ENCODE measurements around the gene FAM107B.

FAM107B gene

DNA sequence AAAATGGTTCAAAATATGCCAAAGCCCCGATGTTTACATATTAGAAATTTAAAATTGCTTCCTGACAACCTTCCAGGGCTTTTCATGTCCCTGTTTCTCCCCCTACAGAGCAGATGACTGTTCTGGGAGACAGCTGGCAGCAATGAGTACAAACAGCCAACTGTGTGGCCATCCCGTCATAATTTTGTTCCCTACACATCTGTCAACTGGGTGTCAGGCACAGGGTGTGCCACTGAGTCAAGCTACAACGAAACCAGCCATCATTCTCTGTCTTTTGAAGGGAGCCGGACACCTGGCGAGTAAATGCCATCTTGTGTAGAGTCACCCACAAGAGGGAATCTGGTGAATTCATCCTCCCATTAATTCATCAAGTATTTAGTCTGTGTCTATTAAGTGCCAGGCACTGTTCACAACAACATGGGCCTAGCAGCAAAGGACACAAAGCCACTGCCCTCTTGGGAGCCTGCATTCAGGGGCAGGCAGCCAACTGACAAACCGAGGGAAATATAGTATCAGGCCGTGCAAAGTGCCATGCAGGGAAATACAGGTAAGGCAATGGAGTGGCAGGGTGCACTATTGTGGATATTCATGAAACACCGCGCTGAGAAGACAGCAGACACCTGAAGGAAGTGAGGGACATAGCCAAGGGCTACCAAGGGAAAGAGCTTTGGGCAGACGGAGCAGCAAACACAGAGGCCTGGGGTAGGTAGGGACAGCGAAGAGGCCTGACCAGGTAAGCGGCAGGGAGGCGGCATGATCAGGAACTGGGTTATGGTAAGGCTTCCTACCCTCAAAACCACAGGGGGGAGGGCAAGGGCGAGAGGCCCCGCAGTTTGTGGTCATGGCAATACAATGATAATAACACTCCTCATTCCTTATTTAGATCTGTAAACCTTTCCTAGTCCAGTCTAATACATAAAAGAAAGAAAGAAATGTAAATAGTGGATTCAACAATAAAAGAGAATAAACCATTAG lies 213.6 kb downstream of the FAM107B start:
- DNase-seq (ENCODE audit: low read depth, low spot score): no peak

DNA sequence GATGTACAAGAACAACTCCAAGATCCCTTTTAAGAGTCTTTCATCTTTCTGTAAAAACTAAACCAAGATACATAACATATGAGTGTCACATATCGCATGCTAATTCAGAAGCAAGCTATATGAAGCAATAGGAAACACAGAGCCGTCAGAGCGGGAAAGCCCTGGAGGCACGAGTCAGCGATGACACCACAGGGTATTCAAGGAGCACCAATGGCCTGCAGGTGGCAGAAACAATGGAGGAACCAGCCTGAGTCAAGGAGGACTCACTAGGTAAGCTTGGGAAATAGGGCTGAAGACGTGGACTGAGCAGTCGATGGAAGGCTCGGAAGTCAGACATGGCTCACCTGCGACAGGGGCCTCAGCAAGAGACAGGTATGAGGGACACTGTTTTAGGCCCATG lies 214.4 kb downstream of the FAM107B start:
- peak; percentile 48 for DNase-seq (ENCODE audit: low read depth, low spot score)

DNA sequence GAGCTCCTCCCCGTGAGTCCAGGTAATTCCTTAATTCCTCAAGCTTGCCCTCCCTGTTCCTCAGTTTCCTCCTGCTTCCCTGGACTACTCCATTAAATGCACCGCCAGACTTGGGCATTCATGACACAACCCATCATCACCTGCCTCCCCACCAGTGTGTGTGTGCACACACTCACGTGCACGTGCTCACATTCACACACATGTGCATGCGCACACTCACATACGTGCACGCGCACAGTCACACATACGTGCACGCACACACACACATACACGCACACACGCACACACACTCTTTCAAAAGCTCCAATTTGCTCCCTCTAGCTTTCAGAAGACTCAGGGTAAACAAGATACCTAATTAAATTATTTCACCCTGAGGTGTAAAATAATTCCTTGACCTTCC lies 216.7 kb downstream of the FAM107B start:
- DNase-seq (ENCODE audit: low read depth, low spot score): no peak

DNA sequence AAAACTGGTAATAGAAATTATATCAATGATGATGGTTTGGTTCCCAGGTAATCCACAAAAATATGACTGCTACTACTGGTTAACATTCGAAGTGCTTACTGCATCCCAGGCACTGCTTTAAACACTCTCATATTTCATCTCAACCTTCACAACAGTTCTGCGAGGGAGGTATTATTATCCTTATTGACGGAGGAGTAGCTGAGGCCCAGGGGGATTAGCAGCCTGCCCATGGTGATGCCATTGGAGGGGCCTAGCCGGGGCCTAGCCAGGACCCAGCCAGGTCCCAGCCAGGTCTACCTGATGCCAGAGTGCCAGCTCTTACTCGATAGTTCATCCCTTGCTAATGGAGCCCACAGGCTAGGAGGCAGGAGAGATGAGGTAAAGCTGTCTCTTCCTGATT lies 217.1 kb downstream of the FAM107B start:
- no peak for DNase-seq (ENCODE audit: low read depth, low spot score)

DNA sequence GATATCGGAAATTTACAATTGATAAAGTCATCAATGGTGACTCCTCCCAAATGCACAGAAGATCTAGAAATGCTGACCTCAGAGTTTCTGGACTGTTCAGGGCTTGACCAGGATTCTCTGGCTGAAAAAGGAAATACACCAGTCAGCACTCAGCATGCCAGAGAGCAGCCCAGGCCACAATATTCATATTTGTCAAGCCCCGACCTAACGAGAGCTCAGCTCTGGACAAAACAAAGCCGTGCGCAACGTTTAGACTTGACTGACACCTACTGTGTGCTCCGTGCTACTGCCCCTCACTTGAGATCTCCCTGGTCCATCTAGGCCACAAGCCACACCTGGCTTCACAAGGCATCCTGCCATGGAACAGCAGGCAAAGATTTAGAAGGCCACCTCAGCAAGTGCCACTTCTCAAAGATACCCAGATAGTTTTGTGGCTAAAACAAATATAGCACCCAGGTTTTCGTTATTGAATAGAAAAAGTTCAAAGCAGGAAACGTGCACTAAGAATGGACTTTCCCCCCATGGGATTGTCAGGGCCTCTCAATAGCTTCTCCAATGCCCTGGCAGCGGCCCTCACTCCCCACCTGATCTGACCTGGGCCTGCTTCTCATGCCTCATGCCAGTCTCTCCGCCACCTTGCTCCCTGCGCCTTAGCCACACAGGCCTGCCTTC lies 218.3 kb downstream of the FAM107B start:
- no peak for DNase-seq (ENCODE audit: low read depth, low spot score)

DNA sequence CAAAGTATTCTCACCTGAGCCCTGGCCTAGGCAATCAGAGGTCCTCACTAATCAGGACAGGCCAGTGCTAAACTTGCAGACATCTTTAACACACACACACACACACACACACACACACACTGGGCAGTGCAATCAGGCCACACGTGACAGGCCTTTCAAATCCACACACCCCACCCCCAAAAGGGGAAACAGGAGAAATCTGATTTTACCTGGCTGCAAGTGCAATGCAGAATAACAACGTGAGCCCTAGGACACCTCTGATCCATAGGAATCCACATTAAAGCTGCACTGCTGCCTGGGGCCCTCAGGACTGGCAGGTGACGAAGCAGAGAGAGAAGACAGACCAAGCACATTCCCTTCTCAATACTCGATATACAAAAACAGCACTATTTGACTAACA lies 218.9 kb downstream of the FAM107B start:
- DNase-seq (ENCODE audit: low read depth, low spot score): no peak

DNA sequence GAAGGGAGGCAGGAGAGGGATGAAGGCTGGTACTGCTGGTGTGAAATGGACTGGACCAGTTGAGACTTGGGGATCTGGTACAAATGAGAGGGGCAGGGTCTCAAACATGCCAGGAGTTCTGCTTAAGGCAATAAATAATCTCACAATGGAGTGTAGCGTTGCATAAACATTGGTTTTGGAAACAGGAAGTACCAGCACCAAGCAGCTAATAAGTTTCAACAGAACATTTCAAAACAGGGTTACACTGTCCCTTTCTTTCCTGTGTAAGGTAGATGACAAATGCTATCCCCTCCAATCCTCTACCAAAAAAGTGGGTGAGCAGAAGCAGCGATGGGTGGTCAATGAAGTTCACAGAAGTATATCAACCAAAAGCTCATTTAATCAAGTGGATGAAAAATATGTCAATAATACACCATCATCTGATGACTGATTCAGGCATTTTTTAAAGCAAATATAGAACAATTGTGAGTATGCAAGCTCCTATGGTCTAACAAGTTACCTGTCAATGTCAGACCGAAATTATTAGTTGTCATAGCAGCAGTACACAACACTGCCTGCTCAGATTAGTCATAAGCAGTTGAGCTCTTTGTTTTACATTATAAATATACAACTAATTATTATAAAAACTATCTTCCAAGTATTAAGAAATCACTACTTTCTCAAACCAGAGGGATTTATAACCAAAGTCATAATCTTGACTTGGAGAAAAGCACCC lies 220.0 kb downstream of the FAM107B start:
- no peak for DNase-seq (ENCODE audit: low read depth, low spot score)

DNA sequence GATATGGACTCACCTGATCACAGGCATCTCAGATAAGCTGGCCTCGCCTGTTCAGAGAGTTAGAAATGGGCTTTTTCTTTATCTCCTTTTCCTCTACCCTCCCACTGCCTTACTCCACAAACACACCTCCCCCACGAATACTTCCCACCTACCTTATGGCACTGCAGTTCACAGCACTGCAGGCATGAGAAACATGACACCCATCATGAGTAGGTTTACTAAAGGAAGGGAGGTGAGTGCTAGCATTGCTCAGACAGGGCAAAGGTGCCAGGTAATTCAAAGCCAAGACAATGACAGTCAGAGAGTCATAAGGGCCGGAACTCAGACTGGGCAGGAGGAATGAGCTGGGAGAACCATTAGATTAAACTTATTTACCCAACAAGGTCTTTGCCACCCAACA lies 220.6 kb downstream of the FAM107B start:
- DNase-seq (ENCODE audit: low read depth, low spot score): no peak

DNA sequence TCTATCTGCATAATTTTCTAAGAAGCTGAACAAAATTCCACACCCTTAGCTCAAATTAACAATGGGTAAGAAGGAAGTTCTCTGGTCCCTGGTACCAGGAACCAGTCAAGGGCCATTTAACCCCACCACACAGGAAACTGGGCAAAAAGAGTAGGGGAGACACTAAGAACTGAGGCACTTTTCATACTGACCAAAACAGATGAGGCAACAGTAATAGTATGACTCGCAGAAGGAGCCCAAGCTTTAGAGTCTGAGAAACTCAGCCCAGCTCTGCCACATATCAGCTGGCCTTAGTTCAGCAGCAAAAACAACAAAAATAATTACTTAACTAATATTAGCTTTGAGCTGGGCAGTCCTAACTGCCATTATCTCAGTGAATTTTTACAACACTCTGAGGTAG lies 221.2 kb downstream of the FAM107B start:
- DNase-seq (ENCODE audit: low read depth, low spot score): no peak

DNA sequence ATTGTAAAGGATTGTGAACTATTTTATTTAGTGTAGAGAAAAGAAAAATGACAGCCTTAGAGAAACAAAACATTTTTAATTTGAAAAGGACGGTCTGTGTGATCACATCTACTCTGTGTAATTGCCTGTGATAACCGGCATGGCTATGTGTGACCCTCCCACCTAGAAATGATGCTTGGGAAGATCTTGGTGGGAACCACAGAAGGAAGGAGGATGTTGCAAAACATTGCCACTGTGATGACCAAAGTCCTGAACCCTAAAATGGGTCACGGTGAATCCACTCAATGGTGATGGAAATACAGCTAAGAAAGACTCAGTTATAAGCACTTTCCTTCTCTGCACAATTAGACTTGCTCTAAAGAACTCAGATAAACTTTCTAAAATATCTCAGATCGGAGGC lies 222.7 kb downstream of the FAM107B start:
- no peak for DNase-seq (ENCODE audit: low read depth, low spot score)

DNA sequence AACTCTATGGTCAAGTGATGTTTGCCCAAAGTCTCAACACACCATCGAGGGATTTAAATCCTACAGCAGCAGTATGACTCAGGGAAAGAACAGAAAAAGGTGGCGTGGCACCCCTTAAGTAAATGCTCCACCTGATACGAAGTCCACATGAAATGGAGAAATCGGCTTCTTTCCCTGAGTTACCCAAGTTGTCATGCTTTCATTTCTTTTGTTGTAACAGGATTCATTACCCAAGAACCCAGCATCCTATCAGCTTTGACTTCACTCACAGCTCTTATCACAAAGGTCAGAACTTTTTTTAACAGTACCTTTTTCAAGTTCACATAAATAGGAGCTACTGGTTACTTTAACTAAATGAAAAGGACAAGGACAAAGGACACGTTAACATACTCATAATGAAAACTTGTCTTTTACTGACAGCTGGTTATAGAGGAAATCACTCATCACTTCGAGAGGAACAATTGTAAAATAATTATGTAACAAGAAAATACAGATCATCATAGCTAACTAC lies 224.2 kb downstream of the FAM107B start:
- no peak for DNase-seq (ENCODE audit: low read depth, low spot score)

DNA sequence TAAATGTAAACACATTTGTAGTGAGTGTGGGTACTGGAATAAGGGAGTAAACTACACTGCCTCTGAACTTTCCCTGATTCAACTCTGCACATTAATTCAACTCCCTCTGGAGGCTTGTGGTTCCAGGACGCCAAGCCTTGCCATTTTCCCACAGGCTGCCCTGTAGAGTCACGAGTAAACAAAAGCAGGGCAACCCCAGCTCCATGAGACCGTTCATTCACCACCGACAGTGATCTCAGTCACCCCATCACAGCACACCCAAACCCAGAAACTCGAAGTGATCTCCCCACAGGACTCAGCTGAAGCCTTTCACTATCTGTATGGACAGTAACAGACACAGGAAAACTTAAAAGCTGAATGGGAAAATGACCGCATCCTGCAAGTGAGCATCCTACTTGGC lies 225.2 kb downstream of the FAM107B start:
- DNase-seq (ENCODE audit: low read depth, low spot score): no peak

DNA sequence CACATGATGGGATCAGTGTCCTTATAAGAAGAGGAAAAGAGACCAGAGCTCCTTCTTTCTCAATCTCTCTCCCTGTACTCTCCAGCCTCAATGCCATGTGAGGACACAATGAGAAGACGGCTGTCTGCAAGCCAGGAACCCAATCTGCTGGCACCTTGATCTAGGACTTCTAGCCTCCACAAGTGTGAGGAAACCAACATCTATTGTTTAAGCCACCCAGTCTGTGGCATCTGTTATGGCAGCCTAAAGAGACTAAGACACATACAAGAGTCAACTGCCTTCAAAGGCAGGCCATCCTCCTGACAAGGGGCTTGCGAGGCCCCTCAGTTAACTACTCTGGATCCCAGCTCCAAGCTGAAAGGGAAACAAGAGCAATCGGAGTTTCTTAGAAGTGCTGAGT lies 225.7 kb downstream of the FAM107B start:
- DNase-seq (ENCODE audit: low read depth, low spot score): no peak

DNA sequence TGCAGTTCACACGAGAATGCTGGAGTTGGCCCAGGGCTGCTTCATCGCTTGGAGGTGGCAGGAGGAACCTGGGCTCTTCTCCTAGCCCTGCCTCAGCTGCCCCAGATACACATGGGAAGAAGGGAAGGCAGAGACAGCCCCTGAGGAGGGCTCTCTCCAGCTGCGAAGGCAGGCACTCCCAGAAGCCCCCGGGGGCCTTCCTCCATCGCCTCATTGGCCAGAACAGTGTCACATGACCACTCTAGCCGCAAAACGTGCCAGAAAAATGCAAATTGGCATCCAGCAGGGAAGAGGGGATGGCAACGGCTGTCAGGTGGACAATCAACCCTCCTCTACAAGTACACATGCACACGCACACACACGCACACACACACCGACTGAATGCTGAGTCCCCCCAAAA lies 226.2 kb downstream of the FAM107B start:
- no peak for DNase-seq (ENCODE audit: low read depth, low spot score)

DNA sequence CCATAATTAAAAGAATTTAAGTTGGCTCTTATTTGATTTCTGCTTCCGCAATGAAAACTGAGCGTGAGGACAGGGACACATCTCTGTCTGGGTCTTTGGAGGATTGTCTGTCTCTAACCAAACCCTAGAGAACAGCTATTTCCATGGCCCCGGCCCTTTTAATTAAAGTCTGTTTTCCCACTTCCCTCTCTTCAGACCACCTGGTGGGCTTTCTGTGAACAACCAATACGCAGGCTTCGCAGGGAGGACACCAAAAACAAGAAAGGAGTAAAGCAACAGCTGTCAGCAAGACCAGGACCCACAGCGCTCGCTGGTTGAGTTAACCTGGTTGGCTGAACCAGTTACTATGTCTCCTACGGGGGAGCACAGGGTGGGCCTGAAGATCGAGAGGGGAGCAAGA lies 226.9 kb downstream of the FAM107B start:
- DNase-seq (ENCODE audit: low read depth, low spot score): no peak

DNA sequence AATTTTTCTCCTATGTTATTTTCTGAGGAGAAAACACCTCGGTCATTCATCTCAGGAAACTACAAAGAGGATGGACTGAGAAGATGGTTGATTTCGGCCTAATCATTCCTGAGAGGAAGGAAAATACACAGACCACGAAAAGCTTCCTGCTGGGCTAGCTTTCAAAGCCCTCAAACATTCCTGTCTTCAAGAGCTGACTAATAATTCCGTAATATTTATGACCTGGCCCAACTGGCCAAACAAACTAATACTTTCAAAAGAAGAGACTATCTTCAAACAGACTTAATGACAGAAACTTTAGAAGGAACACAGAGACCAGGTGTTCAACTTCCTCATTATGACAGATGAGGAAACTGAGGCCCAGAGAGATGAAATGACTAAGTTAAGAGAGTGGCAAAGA lies 228.9 kb downstream of the FAM107B start:
- DNase-seq (ENCODE audit: low read depth, low spot score): no peak

DNA sequence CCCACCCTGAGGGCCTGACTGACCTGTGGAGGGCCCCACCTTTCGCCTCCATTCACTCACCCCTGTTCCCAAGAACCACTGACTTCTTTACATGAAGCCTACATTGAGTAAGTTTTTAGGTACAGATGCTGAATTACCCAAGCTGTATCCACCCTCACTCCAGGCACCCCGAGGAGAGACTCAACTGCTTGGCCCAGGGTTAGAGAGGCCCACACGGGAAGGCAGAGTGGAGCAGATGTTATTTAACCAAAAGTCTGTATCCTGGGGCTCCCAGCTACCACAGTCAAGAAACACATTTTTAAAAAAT lies 230.8 kb downstream of the FAM107B start:
- DNase-seq (ENCODE audit: low read depth, low spot score): no peak

DNA sequence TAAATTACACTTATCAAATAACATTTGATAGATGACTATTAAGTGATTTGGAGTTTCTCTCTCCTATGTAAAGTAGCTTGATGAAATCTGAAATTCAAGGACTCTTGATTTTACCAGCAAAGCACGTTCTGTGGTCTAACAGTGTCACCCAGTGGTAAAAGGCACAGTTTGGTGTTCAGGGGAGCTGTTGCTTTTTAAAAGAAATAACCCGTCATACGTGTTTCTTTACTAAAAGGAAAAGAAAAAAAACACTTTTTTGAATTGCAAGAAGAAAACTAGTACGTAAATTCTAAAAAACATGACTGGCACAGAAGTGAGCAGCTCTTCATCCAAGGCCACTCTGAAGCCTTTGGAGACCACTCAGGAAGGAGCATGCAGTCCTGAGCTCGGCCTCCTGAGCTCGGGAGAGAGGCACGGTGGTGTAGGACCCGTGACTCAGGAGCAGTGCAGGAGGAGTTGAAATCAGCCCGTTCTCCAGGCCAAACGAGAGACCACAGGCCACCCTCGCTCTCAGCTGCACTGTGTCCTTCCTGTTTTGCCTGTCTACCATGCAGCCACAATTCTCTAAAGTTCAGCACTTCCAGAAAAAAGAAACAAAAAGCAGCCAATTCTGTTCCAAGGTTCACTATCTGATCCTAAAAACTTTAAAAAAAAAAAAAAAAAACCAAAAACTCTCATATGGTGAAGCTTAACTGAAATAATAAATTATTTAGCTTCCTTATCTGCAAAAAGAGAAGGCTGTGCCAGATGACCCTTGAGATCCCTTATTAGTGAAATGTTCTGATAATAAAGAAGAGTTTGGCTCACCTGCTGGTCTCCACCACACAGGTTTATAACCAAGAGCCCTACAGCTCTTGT lies 231.4 kb downstream of the FAM107B start:
- DNase-seq (ENCODE audit: low read depth, low spot score): no peak

DNA sequence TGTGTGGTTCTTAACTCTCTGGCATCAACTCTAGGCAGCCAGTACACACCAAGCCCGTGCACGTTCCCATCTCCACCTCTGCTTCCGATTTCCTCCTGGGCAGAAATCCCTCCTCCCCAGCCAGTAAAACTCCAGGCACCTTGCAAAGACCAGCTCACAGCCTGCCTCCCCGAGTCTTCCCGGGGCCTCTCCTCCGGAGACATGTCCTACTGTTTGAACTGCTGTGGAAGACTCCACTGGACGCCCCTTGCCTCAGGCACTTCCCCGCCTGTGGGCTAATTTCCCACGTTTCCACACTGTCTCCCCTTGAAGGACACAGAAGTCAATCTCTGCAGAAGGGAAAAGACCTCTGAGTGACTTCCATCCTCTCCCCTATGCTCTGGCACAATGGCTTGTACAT lies 233.3 kb downstream of the FAM107B start:
- no peak for DNase-seq (ENCODE audit: low read depth, low spot score)

DNA sequence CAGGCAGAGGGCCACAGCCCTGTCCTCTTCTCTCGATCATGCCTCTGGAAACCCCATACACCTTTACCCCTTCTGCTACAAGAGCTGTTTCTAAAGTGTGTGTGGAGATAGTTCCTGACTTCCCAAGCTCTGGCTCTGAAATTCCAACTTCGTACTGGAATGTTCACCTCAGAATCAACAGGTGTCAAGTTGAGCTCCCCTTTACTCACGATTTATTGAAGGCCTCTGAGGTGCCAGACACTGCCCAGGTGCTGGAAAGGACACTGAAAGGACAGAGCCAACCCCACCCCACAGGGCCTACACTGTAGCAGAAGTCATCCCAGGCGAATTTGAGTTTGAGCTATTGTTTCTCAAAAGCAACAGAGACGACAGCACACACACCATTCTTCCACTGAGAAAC lies 234.1 kb downstream of the FAM107B start:
- no peak for DNase-seq (ENCODE audit: low read depth, low spot score)

DNA sequence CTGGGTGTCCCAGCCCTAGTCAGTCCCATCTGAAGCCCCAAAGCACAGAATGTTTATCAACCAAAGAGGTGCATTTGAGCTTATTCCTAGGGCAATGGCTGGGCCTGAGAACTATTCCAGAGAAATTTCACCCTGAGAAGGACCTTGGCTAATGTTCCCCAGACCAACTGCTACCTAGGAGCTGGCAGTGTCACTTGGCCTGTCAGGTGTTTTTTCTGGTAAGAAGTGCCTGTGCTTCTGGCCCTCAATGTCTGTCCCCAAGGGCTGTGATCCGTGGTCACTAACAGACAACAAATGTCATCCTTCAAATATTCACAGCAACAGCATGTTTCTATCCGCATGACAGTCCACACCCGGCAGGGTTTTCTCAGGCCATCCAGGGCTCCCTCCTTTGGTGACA lies 234.6 kb downstream of the FAM107B start:
- DNase-seq (ENCODE audit: low read depth, low spot score): no peak

DNA sequence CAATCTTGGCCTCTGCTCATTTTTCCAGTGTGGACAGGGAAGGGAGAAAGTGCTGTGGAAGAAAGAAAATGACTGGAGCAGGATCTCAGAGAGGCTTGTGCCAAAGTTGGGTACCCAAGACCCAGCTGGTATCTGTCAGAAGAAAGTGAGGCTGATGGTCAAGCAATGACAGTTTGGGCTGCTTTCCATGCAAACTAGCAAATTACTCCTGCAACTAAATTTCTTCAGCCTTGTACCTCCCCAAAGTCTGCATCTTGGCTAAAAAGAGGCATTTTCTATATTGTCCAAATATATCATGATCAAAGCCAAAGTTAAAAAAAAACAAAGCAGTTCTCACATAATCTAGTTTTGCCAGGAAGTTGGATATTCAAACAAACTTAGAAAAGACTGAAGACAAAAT lies 235.5 kb downstream of the FAM107B start:
- DNase-seq (ENCODE audit: low read depth, low spot score): no peak
